Activated CD4-positive, alpha-beta T cell treated with anti-CD3 and anti-CD28 coated beads, Interleukin-2, amount 10 ng/mL, durations not matched to agents 24 days and 14 days (primary cell): ENCODE measurements around the gene KMT2E. TPM values are rescaled to one million over a fixed set of nuclear protein-coding genes. Genes with fewer than 3 reads are reported as not detected.
"Not testable (repeated sequence)": the region's sequence is repeated elsewhere in the genome, so short reads cannot be mapped to it uniquely, and the experiment has no call there.

ENCODE experiments used
- DNase-seq: peaks from one replicate; pipeline ENCODE4 v3.0.0; 2022
- H3K27ac Mint-ChIP-seq: one replicate; pipeline ENCODE4 v1.8.0; 2022; ENCODE audit warnings: mild to moderate bottlenecking, mixed read lengths
- H3K27me3 Mint-ChIP-seq: one replicate; pipeline ENCODE4 v1.8.0; 2022; ENCODE audit warnings: mixed read lengths
- H3K36me3 Mint-ChIP-seq: one replicate; pipeline ENCODE4 v1.8.0; 2022; ENCODE audit warnings: low read depth, mild to moderate bottlenecking, mixed read lengths
- H3K4me1 Mint-ChIP-seq: one replicate; pipeline ENCODE4 v1.8.0; 2021; ENCODE audit warnings: mixed read lengths
- H3K4me3 Mint-ChIP-seq: one replicate; pipeline ENCODE4 v1.8.0; 2022; ENCODE audit warnings: mild to moderate bottlenecking, moderate library complexity, mixed read lengths
- H3K9me3 Mint-ChIP-seq: one replicate; pipeline ENCODE4 v1.8.0; 2021; ENCODE audit warnings: mixed read lengths
- intact Hi-C: fragments of 100-400 bp; cut with micrococcal nuclease; formaldehyde crosslinking; loops from one replicate; pipeline ENCODE4 v1.15.1; 2023
- total RNA-seq: library from RNA; stranded (reverse); gene quantifications from 2 replicates; pipeline ENCODE4 v1.2.3, GENCODE V29; 2022

Gene KMT2E
- total RNA-seq: 104 and 106 TPM in 2 replicates

DNA sequence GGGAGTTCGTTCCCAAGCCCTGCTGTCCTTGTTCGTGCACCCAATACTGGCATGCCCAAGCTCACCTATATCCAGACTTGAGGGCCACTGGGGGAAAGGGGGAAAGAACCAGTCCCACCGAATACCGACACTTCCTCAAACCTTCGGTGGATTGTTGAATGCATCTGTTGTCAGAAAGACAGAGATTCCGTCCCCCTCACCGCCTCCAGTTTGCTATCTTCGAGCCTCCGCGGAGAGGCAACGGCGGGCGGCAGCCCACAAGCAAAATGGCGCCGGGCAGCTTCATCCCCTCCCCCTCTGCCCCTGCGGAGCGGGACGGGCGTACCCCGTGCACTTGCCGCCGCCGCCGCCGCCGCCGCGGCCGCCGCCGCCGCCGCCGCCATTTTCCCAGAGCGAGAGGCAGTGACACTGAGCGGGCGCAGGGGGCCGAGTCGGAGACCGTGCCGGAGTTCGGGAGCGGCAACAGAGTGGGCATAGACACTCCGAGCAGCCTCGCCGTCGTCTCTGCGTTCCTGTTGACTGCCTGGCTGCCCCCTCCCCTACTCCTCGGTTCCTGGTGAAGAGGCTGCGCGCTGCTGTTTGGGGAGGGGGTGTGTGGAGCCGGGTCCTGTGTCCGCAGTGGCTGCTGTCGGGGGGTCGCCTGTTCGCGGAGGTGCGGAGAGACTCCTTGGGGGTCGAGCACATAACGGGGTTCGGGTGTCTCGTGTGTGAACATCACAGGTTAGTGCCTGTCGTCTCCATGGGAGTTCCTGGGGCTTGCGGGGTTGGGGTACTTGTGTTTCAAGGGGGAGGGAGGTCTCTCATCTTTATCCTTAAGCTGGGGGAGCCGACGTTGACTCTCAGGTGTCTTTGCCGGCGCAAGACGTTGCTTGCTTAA is at the start of gene KMT2E:
Gene KMT2E (plus strand): TSS at position 390 of the 877 bp plus-strand sequence. CDS start 26,748 bp downstream, outside the sequence.
- Mint-ChIP-seq H3K36me3 (peaks cover 68% of the 10 kb centered on the region), H3K27ac (peak within 1 kb of the TSS; percentile 100), H3K4me3 (peak within 1 kb of the TSS; percentile 99), H3K4me1 (peaks cover 36% of the 10 kb centered on the region), H3K27me3 (peaks cover 2% of the 10 kb centered on the region), H3K9me3 (no peaks in the 10 kb centered on the region)
- intact Hi-C loops: loop anchor here (5.0 to 10.0 kb wide), 3 partner anchors 281 to 1669 kb away; partner anchors contain the start of genes DNAJC2, PSMC2 and RINT1
- DNase-seq: peak; percentile 98

DNA sequence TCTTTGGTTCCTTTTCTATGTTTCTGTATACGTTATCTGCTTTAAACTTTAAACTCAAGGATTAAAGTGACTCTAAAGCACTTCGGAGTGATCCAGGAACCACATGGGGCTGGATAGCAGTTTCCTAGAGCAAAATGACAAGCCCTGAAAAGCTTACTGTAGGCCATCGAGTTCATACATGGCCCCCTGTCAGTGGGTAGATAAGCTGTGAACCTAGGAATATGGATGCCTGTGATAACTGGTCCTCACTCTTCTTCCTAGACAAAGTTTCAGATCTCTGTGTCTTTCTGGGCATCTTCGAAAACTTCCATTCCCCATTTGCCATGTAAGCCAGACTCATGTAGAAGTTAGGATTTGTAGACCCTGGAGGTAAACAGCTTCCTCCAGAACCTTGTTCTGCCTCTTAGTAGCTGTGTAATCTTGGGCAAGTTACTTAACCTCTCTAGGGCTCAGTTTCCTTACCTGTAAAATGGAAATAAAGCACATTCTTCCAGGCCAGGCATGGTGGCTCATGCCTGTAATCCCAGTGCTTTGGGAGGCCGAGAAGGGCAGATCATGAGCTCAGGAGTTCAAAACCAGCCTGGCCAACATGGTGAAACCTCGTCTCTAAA is 49.3 kb upstream of the KMT2E start:
- Mint-ChIP-seq H3K27me3 (no peaks in the 10 kb centered on the region), H3K27ac (no peak overlapping the region), H3K36me3 (peaks cover 64% of the 10 kb centered on the region), H3K9me3 (no peaks in the 10 kb centered on the region), H3K4me1 (peaks cover 32% of the 10 kb centered on the region), H3K4me3 (no peak overlapping the region)
- no peak for DNase-seq
- intact Hi-C loops: no loop called here

GRCh38 chr7:104966022-104966421 is 48.0 kb upstream of the KMT2E start:
- no peak overlapping the region for H3K27ac Mint-ChIP-seq
- intact Hi-C loops: no loop called here
- no peak overlapping the region for H3K4me3 Mint-ChIP-seq

GRCh38 chr7:104967088-104967487 is 46.9 kb upstream of the KMT2E start:
- no peaks in the 10 kb centered on the region for H3K27me3 Mint-ChIP-seq
- intact Hi-C loops: no loop called here
- H3K9me3 Mint-ChIP-seq: no peaks in the 10 kb centered on the region
- peaks cover 24% of the 10 kb centered on the region for H3K4me1 Mint-ChIP-seq
- no peak overlapping the region for H3K4me3 Mint-ChIP-seq
- peaks cover 62% of the 10 kb centered on the region for H3K36me3 Mint-ChIP-seq
- H3K27ac Mint-ChIP-seq: peak overlapping the region; percentile 40
- DNase-seq: no peak

More at GRCh38 chr7:104966022-104966421, 48.0 kb upstream of the KMT2E start:
- no peak for DNase-seq
- peaks cover 28% of the 10 kb centered on the region for H3K4me1 Mint-ChIP-seq
- peaks cover 66% of the 10 kb centered on the region for H3K36me3 Mint-ChIP-seq
- no peaks in the 10 kb centered on the region for H3K27me3 Mint-ChIP-seq
- H3K9me3 Mint-ChIP-seq: no peaks in the 10 kb centered on the region

DNA sequence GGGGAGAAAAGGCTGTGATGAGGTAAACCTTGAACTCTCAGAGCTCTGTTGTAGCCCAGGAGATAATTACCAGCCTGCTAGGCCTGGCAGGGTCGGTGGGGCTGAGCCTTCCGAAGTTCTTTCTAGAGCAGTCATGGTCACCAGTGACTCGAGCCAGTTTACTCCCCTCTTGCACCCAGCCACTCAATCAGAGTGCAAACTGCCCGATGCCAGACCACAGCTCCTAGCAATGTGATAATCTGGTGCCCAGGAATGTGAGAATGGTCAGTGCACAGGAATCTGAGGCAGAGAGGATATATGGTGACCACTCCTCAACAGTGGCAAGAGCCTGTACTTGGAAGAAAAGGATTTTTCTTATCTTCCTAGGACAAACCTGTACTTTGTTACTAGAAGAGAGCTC is 46.4 kb upstream of the KMT2E start:
- H3K9me3 Mint-ChIP-seq: no peaks in the 10 kb centered on the region
- H3K36me3 Mint-ChIP-seq: peaks cover 61% of the 10 kb centered on the region
- H3K4me1 Mint-ChIP-seq: peaks cover 19% of the 10 kb centered on the region
- H3K27me3 Mint-ChIP-seq: no peaks in the 10 kb centered on the region
- no peak for DNase-seq
- no peak overlapping the region for H3K27ac Mint-ChIP-seq
- no peak overlapping the region for H3K4me3 Mint-ChIP-seq
- intact Hi-C loops: no loop called here

DNA sequence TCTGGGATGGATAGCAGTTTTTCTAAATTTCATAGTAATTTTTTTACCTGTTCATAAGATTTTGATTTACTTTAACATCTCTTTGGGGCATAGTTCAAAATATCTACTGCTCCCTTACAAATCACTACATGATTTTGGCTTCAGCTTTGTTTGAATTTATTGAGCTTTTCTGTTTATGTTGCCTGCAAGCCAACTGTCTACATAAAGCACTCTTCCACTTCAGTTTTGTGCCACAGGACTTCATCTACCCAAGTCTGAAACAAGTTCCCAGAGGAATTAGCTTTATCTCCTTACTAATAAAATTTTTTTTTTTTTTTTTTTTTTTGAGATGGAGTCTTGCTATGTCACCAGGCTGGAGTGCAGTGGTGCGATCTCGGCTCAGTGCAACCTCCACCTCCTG is 45.4 kb upstream of the KMT2E start:
- Mint-ChIP-seq H3K36me3 (peaks cover 55% of the 10 kb centered on the region), H3K9me3 (no peaks in the 10 kb centered on the region), H3K4me3 (no peak overlapping the region), H3K4me1 (peaks cover 16% of the 10 kb centered on the region), H3K27me3 (no peaks in the 10 kb centered on the region), H3K27ac (no peak overlapping the region)
- DNase-seq: no peak
- intact Hi-C loops: no loop called here

DNA sequence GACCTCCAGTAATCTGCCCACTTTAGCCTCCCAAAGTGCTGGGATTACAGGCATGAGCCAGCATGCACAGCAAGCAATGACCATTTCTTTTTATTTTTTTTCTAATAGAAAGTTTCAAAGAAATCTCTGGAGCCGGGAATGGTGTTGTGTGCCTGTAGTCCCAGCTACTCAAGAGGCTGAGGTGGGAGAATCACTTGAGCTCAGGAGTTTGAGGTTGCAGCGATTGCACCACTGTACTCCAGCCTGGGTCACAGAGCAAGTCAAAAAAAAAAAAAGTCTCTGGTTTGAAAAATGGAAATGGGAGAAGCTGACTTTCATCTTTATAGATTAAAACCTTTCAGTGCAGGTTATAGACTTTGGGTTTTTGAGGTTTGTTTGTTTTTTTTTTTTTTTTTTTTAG is 44.8 kb upstream of the KMT2E start:
- H3K27ac Mint-ChIP-seq: no peak overlapping the region
- peaks cover 13% of the 10 kb centered on the region for H3K4me1 Mint-ChIP-seq

GRCh38 chr7:104971290-104972071 is 42.5 kb upstream of the KMT2E start:
- intact Hi-C loops: no loop called here
- Mint-ChIP-seq H3K36me3 (peaks cover 42% of the 10 kb centered on the region), H3K4me3 (no peak overlapping the region), H3K4me1 (peaks cover 13% of the 10 kb centered on the region), H3K27me3 (no peaks in the 10 kb centered on the region), H3K27ac (peak overlapping the region; percentile 56), H3K9me3 (no peaks in the 10 kb centered on the region)
- DNase-seq: no peak

More for the DNA sequence above, 44.8 kb upstream of the KMT2E start:
- DNase-seq: no peak
- no peaks in the 10 kb centered on the region for H3K9me3 Mint-ChIP-seq
- no peak overlapping the region for H3K4me3 Mint-ChIP-seq
- intact Hi-C loops: no loop called here
- H3K27me3 Mint-ChIP-seq: no peaks in the 10 kb centered on the region
- peaks cover 54% of the 10 kb centered on the region for H3K36me3 Mint-ChIP-seq

GRCh38 chr7:104972500-104972899 is 41.5 kb upstream of the KMT2E start:
- no peaks in the 10 kb centered on the region for H3K27me3 Mint-ChIP-seq
- peaks cover 43% of the 10 kb centered on the region for H3K36me3 Mint-ChIP-seq
- no peak for DNase-seq
- intact Hi-C loops: no loop called here
- H3K27ac Mint-ChIP-seq: no peak overlapping the region
- peaks cover 19% of the 10 kb centered on the region for H3K4me1 Mint-ChIP-seq
- no peak overlapping the region for H3K4me3 Mint-ChIP-seq
- no peaks in the 10 kb centered on the region for H3K9me3 Mint-ChIP-seq

DNA sequence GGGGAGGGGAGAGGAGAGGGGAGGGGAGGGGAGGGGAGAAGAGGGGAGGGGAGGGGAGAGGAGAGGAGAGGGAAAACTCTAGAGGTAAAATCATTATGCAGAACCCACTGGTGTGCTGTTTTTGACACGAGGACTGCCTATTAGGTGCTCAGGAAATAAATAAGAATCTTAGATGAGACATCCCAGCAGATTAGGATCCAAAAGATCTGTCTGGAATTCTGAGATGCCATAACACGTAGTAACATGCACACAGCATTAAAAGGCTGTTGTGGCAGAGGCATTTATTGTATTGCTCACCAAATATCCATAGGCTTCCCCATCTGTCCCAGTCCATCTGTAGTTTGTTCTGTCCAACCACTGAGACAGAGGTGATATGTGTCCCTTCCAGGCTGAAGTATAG is 40.8 kb upstream of the KMT2E start:
- no peak overlapping the region for H3K27ac Mint-ChIP-seq
- intact Hi-C loops: no loop called here
- no peak for DNase-seq
- H3K4me3 Mint-ChIP-seq: no peak overlapping the region
- H3K27me3 Mint-ChIP-seq: no peaks in the 10 kb centered on the region
- H3K9me3 Mint-ChIP-seq: no peaks in the 10 kb centered on the region
- peaks cover 40% of the 10 kb centered on the region for H3K36me3 Mint-ChIP-seq
- H3K4me1 Mint-ChIP-seq: peaks cover 19% of the 10 kb centered on the region

GRCh38 chr7:104973909-104974415 is 40.0 kb upstream of the KMT2E start:
- Mint-ChIP-seq H3K9me3 (no peaks in the 10 kb centered on the region), H3K27me3 (no peaks in the 10 kb centered on the region), H3K36me3 (peaks cover 40% of the 10 kb centered on the region), H3K4me3 (no peak overlapping the region), H3K27ac (no peak overlapping the region), H3K4me1 (peaks cover 21% of the 10 kb centered on the region)
- no peak for DNase-seq
- intact Hi-C loops: no loop called here

- Mint-ChIP-seq H3K4me1 (peaks cover 32% of the 10 kb centered on the region), H3K36me3 (peaks cover 37% of the 10 kb centered on the region)
- DNase-seq, H3K27me3 Mint-ChIP-seq, H3K9me3 Mint-ChIP-seq, H3K4me3 Mint-ChIP-seq, H3K27ac Mint-ChIP-seq, intact Hi-C loops: not testable (repeated sequence)
Observed at GRCh38 chr7:104975553-104975952, 38.5 kb upstream of the KMT2E start.

GRCh38 chr7:104976966-104977636 is 36.9 kb upstream of the KMT2E start:
- Mint-ChIP-seq H3K4me3 (no peak overlapping the region), H3K36me3 (peaks cover 29% of the 10 kb centered on the region), H3K4me1 (peaks cover 38% of the 10 kb centered on the region), H3K9me3 (no peaks in the 10 kb centered on the region), H3K27me3 (no peaks in the 10 kb centered on the region), H3K27ac (peak overlapping the region; percentile 62)
- intact Hi-C loops: no loop called here
- no peak for DNase-seq
